ENCODE measurements around the gene CBLB.

Gene CBLB

DNA sequence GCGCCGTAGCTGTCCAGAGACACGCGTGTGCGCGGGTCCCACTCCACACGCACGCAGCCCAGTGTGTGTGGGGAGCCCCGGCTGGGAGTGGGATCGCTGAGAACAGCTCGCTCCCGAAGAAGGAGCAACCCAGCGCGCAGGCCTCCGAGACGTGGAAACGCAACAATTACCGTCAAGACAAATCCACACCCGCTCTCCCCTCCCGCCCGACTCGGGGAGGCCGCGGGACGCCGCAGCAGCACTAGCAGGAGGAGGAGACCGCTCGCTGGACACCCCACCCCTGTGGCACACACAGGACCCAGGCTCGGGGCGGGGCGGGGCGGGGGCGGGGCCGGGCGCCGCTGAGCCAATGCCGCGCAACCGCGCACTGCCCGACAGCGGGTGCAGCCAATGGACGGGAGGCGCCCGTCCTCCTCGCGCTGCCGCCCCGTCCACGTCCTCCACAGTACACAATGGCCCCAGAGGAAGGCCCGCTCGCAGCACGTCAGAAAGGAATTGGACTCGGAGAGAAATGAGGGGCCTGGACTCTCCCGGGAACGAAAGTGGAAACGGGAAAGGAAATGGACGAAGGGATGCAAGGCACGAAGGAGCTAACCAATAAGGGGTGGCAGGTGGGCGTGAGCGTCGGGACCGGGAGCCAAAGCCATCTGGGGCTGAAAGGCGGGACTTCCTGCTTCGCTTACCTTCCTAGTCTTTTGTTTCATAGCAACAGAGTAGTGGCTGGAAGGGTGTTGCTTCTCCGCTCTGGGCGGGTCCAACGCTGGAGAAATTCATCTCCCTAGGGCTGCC is at the start of gene CBLB:
TSS of gene CBLB (minus strand) at position 271 of the 789 bp plus-strand sequence. CDS start 1,435 bp downstream, outside the sequence.
- Mint-ChIP-seq H3K4me3 (peak within 1 kb of the TSS; percentile 96), H3K27me3 (no peaks in the 10 kb centered on the region), H3K9me3 (no peaks in the 10 kb centered on the region), H3K4me1 (peaks cover 29% of the 10 kb centered on the region), H3K27ac (peak within 1 kb of the TSS; percentile 90), H3K36me3 (peaks cover 7% of the 10 kb centered on the region)
- DNase-seq (ENCODE audit: low spot score in 2 of 2) (peak; percentile 77 to 85), ATAC-seq (ENCODE audit: low read depth) (peak; percentile 88)

DNA sequence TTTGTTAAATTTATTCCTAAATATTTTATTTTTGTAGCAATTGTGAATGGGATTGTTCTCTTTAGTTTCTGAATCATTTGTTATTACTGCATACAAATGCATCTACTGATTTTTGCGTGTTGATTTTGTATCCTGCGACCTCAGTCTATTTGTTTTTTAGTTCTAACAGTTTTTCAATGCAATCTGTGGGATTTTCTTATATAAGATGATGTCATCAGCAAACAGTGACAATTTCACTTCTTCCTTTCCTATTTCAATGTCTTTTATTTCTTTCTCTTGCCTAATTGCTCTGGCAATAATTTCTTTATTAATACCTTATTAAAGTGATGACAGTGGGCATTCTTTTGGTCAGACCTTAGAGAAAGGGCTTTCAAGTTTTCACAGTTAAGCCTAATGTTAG is 48.0 kb upstream of the CBLB start:
- no peaks in the 10 kb centered on the region for H3K4me1 Mint-ChIP-seq
- H3K9me3 Mint-ChIP-seq, result peaks cover 6% of the 10 kb centered on the region
- H3K27ac Mint-ChIP-seq, result no peak overlapping the region
- ATAC-seq (ENCODE audit: low read depth) (no peak), DNase-seq (ENCODE audit: low spot score in 2 of 2) (no peak)
- peaks cover 3% of the 10 kb centered on the region for H3K36me3 Mint-ChIP-seq
- H3K27me3 Mint-ChIP-seq, result no peaks in the 10 kb centered on the region
- no peak overlapping the region for H3K4me3 Mint-ChIP-seq

DNA sequence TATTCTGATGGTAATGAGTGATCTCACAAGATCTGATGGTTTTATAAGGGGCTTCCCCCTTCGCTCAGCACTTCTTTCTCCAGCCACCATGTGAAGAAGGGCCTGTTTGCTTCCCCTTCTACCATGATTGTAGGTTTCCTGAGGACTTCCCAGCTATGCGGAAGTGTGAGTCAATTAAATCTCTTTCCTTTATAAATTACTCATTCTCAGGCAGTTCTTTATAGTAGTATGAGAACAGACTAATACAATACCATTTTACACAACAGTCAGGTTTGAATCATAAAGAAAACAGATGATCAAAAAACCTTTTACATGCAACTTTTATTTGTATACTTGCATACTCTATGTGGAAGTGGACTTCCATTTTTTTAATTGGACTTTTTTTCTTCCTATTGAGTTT is 46.7 kb upstream of the CBLB start:
- Mint-ChIP-seq H3K9me3 (peaks cover 6% of the 10 kb centered on the region), H3K27me3 (no peaks in the 10 kb centered on the region), H3K36me3 (peaks cover 3% of the 10 kb centered on the region), H3K4me3 (no peak overlapping the region), H3K4me1 (no peaks in the 10 kb centered on the region), H3K27ac (no peak overlapping the region)
- ATAC-seq (ENCODE audit: low read depth), result no peak
- DNase-seq (ENCODE audit: low spot score in 2 of 2), result no peak

DNA sequence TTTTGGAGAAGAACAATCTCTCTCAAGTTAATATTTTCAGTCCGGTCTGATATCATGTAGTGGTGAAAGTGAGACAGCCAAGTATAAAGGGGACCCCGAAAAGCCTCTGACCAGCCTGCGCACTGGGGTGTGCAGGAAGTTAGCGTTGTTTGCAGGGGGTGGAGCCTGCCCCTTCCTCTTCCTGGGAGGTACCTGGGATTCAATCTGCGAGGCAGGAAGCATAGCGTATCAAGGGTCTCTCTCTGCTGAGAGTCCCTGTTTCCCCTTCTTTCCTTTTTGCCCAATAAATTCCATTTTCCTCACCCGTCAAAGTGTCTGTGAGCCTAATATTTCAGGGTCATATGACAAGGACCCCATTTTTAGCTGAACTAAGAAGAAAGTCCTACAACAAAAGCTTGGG is 44.8 kb upstream of the CBLB start:
- no peaks in the 10 kb centered on the region for H3K36me3 Mint-ChIP-seq
- no peak overlapping the region for H3K4me3 Mint-ChIP-seq
- DNase-seq (ENCODE audit: low spot score in 2 of 2), result no peak
- H3K27me3 Mint-ChIP-seq, result no peaks in the 10 kb centered on the region
- peaks cover 5% of the 10 kb centered on the region for H3K9me3 Mint-ChIP-seq
- ATAC-seq (ENCODE audit: low read depth), result no peak
- no peaks in the 10 kb centered on the region for H3K4me1 Mint-ChIP-seq
- no peak overlapping the region for H3K27ac Mint-ChIP-seq

DNA sequence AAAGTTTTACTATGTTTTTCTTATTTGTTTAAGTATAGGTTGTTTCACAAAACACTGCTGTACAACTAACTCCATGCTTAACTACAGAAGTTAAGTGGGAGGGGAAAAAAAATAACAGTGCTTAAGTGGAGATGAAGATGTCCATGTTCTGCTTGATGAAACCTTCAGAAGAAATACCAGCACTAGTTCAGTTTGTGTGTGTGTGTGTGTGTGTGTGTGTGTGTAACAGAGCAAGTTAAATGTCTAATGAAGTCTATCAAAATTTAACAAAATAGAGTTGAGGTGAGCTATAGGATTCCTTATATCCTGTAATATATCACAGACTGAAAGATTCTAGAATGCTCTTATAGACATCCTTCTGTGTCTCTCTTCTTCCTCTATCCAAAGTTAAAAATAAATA is 44.1 kb upstream of the CBLB start:
- no peak for ATAC-seq (ENCODE audit: low read depth)

DNA sequence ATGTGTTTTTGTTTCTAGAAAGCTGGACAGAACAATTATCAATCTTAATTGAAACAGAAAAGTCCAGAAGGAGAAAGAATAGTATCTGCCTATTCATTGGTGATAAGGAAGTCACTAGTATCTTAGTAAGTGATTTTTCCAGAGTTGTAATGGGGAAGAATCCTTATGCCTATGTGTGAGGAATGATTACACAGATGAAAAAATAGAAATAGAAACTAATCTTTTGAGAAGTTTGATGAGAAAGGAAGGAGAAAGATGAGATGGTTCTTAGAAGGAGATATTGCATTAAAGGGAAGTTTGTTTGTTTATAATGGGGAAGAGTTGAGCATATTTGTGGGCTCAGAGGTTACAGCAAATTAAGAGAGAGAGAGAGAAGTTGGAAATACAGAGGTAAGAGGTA is 42.7 kb upstream of the CBLB start:
- Mint-ChIP-seq H3K4me1 (peaks cover 2% of the 10 kb centered on the region), H3K27me3 (no peaks in the 10 kb centered on the region), H3K4me3 (no peak overlapping the region), H3K36me3 (no peaks in the 10 kb centered on the region), H3K9me3 (peaks cover 3% of the 10 kb centered on the region), H3K27ac (no peak overlapping the region)
- no peak for DNase-seq (ENCODE audit: low spot score in 2 of 2)
- no peak for ATAC-seq (ENCODE audit: low read depth)

More for the DNA sequence above, 44.1 kb upstream of the CBLB start:
- Mint-ChIP-seq H3K9me3 (peaks cover 3% of the 10 kb centered on the region), H3K4me3 (no peak overlapping the region), H3K27ac (no peak overlapping the region), H3K36me3 (no peaks in the 10 kb centered on the region), H3K4me1 (peaks cover 1% of the 10 kb centered on the region), H3K27me3 (no peaks in the 10 kb centered on the region)
- DNase-seq (ENCODE audit: low spot score in 2 of 2), result no peak

DNA sequence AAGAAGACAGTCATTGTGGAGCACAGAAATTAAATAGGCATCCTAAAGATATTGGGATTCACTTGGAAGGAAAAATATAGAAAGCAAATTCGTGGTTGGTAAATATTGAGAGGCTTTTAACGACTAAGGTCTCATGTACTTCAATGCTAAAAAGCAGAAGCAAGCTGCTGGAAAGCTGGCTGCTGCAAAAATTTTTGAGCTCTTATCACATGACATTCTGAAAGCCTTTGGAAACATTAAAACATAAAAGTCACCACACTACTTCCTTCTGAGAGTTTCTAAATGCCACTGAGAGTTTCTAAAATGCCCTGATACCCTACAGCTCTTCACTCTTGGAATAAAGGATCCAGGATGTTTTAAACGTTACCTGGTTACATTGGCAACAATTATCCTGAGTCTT is 39.0 kb upstream of the CBLB start:
- no peak overlapping the region for H3K27ac Mint-ChIP-seq
- H3K36me3 Mint-ChIP-seq, result no peaks in the 10 kb centered on the region
- no peak overlapping the region for H3K4me3 Mint-ChIP-seq
- peaks cover 2% of the 10 kb centered on the region for H3K4me1 Mint-ChIP-seq
- H3K27me3 Mint-ChIP-seq, result no peaks in the 10 kb centered on the region
- peak; percentile 92 for ATAC-seq (ENCODE audit: low read depth)
- DNase-seq (ENCODE audit: low spot score in 2 of 2), result peak in 1 of 2 donors; percentile 4
- H3K9me3 Mint-ChIP-seq, result no peaks in the 10 kb centered on the region

DNA sequence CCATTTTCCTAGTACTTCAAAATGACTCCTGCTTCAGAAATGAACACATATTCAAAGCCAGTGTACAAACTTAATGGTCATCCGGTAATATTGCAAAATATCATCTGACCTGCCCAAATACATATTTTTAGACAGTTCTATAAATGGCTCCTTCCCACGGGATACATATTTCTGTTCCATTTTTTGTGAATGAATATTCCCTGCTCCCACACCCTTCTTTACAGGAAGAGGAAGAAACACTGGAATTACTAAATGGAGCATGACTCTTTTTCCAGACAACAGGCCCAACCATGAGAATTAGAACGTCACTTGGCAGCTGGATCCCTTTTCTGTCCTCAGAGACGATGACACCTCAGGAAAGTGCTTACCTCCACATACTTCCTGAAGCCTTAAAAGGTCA is 38.0 kb upstream of the CBLB start:
- H3K27ac Mint-ChIP-seq, result no peak overlapping the region
- ATAC-seq (ENCODE audit: low read depth) (no peak), DNase-seq (ENCODE audit: low spot score in 2 of 2) (no peak)
- H3K9me3 Mint-ChIP-seq, result peaks cover 1% of the 10 kb centered on the region
- peaks cover 2% of the 10 kb centered on the region for H3K36me3 Mint-ChIP-seq
- H3K27me3 Mint-ChIP-seq, result no peaks in the 10 kb centered on the region
- H3K4me1 Mint-ChIP-seq, result peaks cover 2% of the 10 kb centered on the region
- H3K4me3 Mint-ChIP-seq, result no peak overlapping the region

DNA sequence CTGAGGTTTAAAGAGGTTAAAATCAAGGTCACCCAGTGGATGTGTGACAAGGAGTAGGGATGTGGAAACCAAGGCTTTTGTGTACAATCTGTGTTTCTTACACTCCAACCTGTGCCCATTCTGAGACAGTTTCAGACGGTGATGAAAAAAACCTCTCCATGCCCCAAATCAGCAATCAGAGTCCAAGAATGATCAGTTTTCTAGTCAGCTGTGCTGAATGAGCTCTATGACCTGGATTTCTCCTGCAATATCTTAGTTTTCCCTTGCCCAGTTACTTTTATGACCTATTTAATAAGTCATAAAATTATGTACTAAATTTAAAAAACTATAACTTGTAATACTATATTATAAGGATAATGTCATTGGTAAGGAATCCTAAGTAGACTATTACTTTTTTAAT is 37.5 kb upstream of the CBLB start:
- Mint-ChIP-seq H3K9me3 (peaks cover 1% of the 10 kb centered on the region), H3K27me3 (no peaks in the 10 kb centered on the region), H3K4me3 (no peak overlapping the region), H3K4me1 (peaks cover 2% of the 10 kb centered on the region), H3K36me3 (peaks cover 2% of the 10 kb centered on the region), H3K27ac (no peak overlapping the region)
- no peak for ATAC-seq (ENCODE audit: low read depth)
- no peak for DNase-seq (ENCODE audit: low spot score in 2 of 2)

DNA sequence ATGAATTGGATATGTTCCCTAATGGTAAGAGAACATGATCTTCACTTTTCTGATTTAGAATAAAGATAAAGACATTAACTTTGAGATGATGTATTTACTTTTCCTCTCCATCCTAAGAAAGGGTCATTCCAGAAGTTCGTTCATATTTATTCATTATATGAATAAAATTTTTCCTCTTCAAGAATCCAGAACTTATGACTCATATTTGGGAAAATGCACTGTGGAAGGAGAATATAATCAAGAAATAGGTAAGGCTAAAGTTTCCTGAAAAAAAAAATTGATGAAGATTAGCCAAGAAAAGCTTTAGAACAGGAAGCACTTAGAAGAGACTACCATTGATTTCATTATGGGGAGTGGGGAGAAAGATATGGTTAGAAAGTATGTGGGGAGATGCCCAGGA is 36.5 kb upstream of the CBLB start:
- DNase-seq (ENCODE audit: low spot score in 2 of 2) (no peak), ATAC-seq (ENCODE audit: low read depth) (no peak)
- peaks cover 2% of the 10 kb centered on the region for H3K36me3 Mint-ChIP-seq
- H3K4me1 Mint-ChIP-seq, result peaks cover 2% of the 10 kb centered on the region
- H3K27me3 Mint-ChIP-seq, result no peaks in the 10 kb centered on the region
- peaks cover 1% of the 10 kb centered on the region for H3K9me3 Mint-ChIP-seq
- H3K27ac Mint-ChIP-seq, result no peak overlapping the region
- H3K4me3 Mint-ChIP-seq, result no peak overlapping the region

DNA sequence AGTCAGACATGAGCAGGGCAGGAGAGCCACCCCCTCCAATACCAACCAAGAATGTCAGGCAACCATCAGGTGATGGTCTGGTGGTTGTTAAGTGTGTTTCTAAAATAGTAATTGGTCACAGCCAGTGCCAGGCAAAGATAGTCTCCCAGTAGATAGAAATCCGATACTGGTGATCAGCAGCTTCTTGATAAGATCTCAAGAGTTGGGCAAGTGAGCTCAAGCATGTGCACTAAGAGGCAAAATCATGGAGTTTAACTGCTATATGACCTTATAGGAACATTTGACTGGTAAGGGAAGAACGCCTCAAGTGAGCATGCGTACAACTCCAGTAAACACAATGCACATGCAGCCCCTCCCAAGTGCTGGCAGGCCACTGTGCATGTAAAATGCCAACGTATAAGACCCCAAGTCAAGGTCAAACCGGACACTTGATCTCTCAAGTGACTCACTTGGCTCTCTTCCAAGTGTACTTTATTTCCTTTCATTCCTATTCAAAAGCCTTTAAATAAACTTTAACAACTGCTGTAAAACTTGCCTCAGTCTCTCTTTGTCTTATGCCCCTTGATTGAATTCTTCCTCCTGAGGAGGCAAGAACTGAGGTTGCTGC is 36.0 kb upstream of the CBLB start:
- peaks cover 2% of the 10 kb centered on the region for H3K4me1 Mint-ChIP-seq
- H3K36me3 Mint-ChIP-seq, result peaks cover 2% of the 10 kb centered on the region
- DNase-seq (ENCODE audit: low spot score in 2 of 2) (no peak), ATAC-seq (ENCODE audit: low read depth) (no peak)
- no peak overlapping the region for H3K4me3 Mint-ChIP-seq
- no peak overlapping the region for H3K27ac Mint-ChIP-seq
- no peaks in the 10 kb centered on the region for H3K27me3 Mint-ChIP-seq
- peaks cover 1% of the 10 kb centered on the region for H3K9me3 Mint-ChIP-seq

DNA sequence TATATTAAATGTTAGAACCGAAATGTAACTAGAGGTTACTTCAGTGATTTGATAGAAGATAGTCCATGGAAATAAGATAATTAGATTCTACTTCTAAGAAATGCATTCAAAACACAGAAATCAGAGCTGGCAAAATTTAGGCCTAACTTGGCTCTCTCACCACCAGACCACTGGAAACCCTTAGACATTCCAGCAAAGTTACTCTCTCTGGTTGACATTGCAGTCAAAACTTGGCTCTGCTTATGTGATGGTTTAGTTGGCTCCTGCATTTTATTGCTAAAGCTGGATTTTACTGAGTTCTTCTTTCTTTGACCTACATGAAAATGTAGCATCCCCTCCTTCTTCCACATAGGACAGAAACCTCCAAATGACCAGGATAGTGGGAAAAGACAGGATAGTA is 35.4 kb upstream of the CBLB start:
- ATAC-seq (ENCODE audit: low read depth) (no peak), DNase-seq (ENCODE audit: low spot score in 2 of 2) (no peak)
- H3K36me3 Mint-ChIP-seq, result peaks cover 2% of the 10 kb centered on the region
- peaks cover 2% of the 10 kb centered on the region for H3K4me1 Mint-ChIP-seq
- no peak overlapping the region for H3K4me3 Mint-ChIP-seq
- no peaks in the 10 kb centered on the region for H3K27me3 Mint-ChIP-seq
- H3K9me3 Mint-ChIP-seq, result peaks cover 1% of the 10 kb centered on the region
- H3K27ac Mint-ChIP-seq, result no peak overlapping the region

DNA sequence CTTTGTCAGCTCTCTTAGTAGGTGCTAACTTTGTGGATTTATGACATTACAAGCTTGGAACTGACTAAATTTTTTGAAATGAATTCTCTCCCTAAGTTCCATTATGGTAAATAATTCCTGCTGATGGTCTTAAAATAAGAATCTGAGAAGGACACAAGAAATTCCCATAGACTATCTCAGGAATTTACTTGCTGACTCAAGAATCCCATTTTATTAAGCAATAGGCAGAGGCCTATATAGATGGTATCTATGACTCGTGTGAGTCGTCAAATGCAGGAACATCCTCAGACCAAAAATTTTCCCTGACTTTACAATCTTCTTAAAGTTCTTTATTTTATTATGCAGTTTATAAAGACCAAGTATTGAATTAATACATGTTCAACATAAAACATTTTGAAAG is 30.7 kb upstream of the CBLB start:
- no peak overlapping the region for H3K4me3 Mint-ChIP-seq
- no peak for DNase-seq (ENCODE audit: low spot score in 2 of 2)
- H3K27ac Mint-ChIP-seq, result no peak overlapping the region
- H3K27me3 Mint-ChIP-seq, result no peaks in the 10 kb centered on the region
- H3K4me1 Mint-ChIP-seq, result no peaks in the 10 kb centered on the region
- H3K36me3 Mint-ChIP-seq, result peaks cover 2% of the 10 kb centered on the region
- H3K9me3 Mint-ChIP-seq, result peaks cover 1% of the 10 kb centered on the region
- no peak for ATAC-seq (ENCODE audit: low read depth)

DNA sequence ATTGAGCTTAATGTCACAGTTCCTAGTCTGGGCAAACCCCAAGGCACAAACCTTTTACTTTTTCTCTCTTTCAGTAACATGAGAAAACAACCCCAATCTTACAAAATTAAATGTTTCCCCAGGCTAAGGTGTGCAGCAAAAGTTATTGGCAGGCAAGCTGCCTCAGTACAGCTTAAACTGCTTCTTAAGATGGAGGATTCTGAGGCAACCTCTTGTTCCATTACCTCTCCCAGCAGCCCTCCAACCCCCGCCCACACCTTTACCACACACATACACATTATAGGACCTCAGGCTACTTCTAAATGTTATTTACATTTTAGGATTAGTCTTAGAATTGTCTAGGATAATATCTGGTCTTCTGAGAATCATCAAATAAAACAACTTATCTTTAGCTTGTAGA is 22.3 kb upstream of the CBLB start:
- DNase-seq (ENCODE audit: low spot score in 2 of 2) (no peak), ATAC-seq (ENCODE audit: low read depth) (no peak)
- H3K4me1 Mint-ChIP-seq, result no peaks in the 10 kb centered on the region
- H3K4me3 Mint-ChIP-seq, result no peak overlapping the region
- no peaks in the 10 kb centered on the region for H3K27me3 Mint-ChIP-seq
- no peak overlapping the region for H3K27ac Mint-ChIP-seq
- H3K36me3 Mint-ChIP-seq, result no peaks in the 10 kb centered on the region
- no peaks in the 10 kb centered on the region for H3K9me3 Mint-ChIP-seq
